Liver (tissue), 9 donors: ENCODE measurements around the gene BDKRB2. TPM values are rescaled to one million over a fixed set of nuclear protein-coding genes. Genes with fewer than 3 reads are reported as not detected.

Experiments
- DNase-seq: peaks from one replicate; pipeline ENCODE4 v3.0.0-alpha.2; 2017; ENCODE audit warnings: low spot score
- H3K27ac ChIP-seq, 2 donors: one replicate each; pipeline ENCODE4 v1.7.0; 2013; ENCODE audit warnings: inconsistent platforms in 2 of 2, low read length in 2 of 2, control low read depth in 1 of 2, low read depth in 1 of 2, mild to moderate bottlenecking in 1 of 2
- H3K27me3 ChIP-seq, 4 donors: one replicate each; pipeline versions ENCODE4 v1.6.1 to v1.7.0; 2013; ENCODE audit warnings: low read length in 3 of 4, inconsistent platforms in 1 of 4, mild to moderate bottlenecking in 1 of 4, moderate library complexity in 1 of 4; ENCODE audit not compliant: control insufficient read depth in 4 of 4, insufficient read depth in 4 of 4
- H3K36me3 ChIP-seq, 4 donors: one replicate each; pipeline versions ENCODE4 v1.6.1 to v1.7.0; 2013; ENCODE audit warnings: low read length in 3 of 4, mild to moderate bottlenecking in 3 of 4, low read depth in 1 of 4, moderate library complexity in 1 of 4; ENCODE audit not compliant: control insufficient read depth in 4 of 4, insufficient read depth in 3 of 4
- H3K4me1 ChIP-seq, 4 donors: one replicate each; pipeline versions ENCODE4 v1.6.1 to v1.7.0; 2013; ENCODE audit warnings: low read length in 3 of 4, mild to moderate bottlenecking in 3 of 4, moderate library complexity in 1 of 4; ENCODE audit not compliant: control insufficient read depth in 4 of 4, insufficient read depth in 4 of 4
- H3K4me3 ChIP-seq, 3 donors: one replicate each; pipeline versions ENCODE4 v1.6.1 to v1.7.0; 2013; ENCODE audit warnings: low read length in 3 of 3, control low read depth in 1 of 3, low read depth in 1 of 3, mild to moderate bottlenecking in 1 of 3
- H3K9ac ChIP-seq, 2 donors: one replicate each; pipeline ENCODE4 v1.7.0; 2013; ENCODE audit warnings: low read length in 2 of 2, mild to moderate bottlenecking in 2 of 2, moderate library complexity in 2 of 2, control low read depth in 1 of 2, low read depth in 1 of 2
- H3K9me3 ChIP-seq, 4 donors: one replicate each; pipeline versions ENCODE4 v1.6.1 to v1.7.0; 2013; ENCODE audit warnings: low read length in 3 of 4; ENCODE audit not compliant: control insufficient read depth in 4 of 4
- EGR1 ChIP-seq, 2 donors: IDR thresholded peaks; 2 replicates each; pipeline ENCODE4 v1.6.1; 2016 to 2018; ENCODE audit warnings: antibody characterized with exemption in 2 of 2, low read depth in 2 of 2
- FOXA1 ChIP-seq: IDR thresholded peaks from 2 replicates; pipeline ENCODE4 v1.6.1; 2016; ENCODE audit warnings: antibody characterized with exemption
- GABPA ChIP-seq, 2 donors: IDR thresholded peaks in 1 of 2; conservative IDR thresholded peaks in 1 of 2; 2 replicates each; pipeline ENCODE4 v1.6.1; 2016; ENCODE audit warnings: antibody characterized with exemption in 2 of 2, mild to moderate bottlenecking in 1 of 2, moderate library complexity in 1 of 2
- HNF4A ChIP-seq, 2 donors: conservative IDR thresholded peaks; 2 replicates each; pipeline ENCODE4 v1.6.1; 2016; ENCODE audit warnings: antibody characterized with exemption in 2 of 2, mild to moderate bottlenecking in 2 of 2
- HNF4G ChIP-seq: IDR thresholded peaks from 2 replicates; pipeline ENCODE4 v1.6.1; 2016; ENCODE audit warnings: antibody characterized with exemption
- JUND ChIP-seq, 2 donors: IDR thresholded peaks; 2 replicates each; pipeline ENCODE4 v1.6.1; 2016; ENCODE audit warnings: antibody characterized with exemption in 2 of 2
- NR2F2 ChIP-seq: IDR thresholded peaks from 2 replicates; pipeline ENCODE4 v1.6.1; 2016; ENCODE audit warnings: antibody characterized with exemption
- RAD21 ChIP-seq, 2 donors: IDR thresholded peaks; 2 replicates each; pipeline ENCODE4 v1.6.1; 2016; ENCODE audit warnings: antibody characterized with exemption in 2 of 2, mild to moderate bottlenecking in 2 of 2
- RXRA ChIP-seq, 2 donors: IDR thresholded peaks; 2 replicates each; pipeline ENCODE4 v1.6.1; 2017 to 2018; ENCODE audit warnings: antibody characterized with exemption in 2 of 2, mild to moderate bottlenecking in 1 of 2
- SP1 ChIP-seq: IDR thresholded peaks from 2 replicates; pipeline ENCODE4 v1.6.1; 2018; ENCODE audit warnings: antibody characterized with exemption, mild to moderate bottlenecking
- TAF1 ChIP-seq: conservative IDR thresholded peaks from 2 replicates; pipeline ENCODE4 v1.6.1; 2016; ENCODE audit warnings: antibody characterized with exemption, mild to moderate bottlenecking
- YY1 ChIP-seq: IDR thresholded peaks from 2 replicates; pipeline ENCODE4 v1.6.1; 2016; ENCODE audit warnings: antibody characterized with exemption, mild to moderate bottlenecking
- WGBS: extraction: QIAGEN DNeasy Blood & Tissue Kit; methylation state at CpG from one replicate; pipeline ENCODE4 v1.1.7; 2013; 5-methylcytosine and 5-hydroxymethylcytosine counted together
- polyA plus RNA-seq, 2 donors: library from polyadenylated mRNA; stranded (reverse) in 1 of 2; unstranded in 1 of 2; fragments of 200-250 nt in 1 of 2; fragments of >200 nt in 1 of 2; fragmentation: Nextera tagmentation in 1 of 2; extraction: Ambion mirVana in 1 of 2; gene quantifications; one replicate each; pipeline versions ENCODE4 v1.2.1 to v1.2.3, GENCODE V29; 2013 to 2015
- total RNA-seq, 2 donors: library from RNA; depleted of rRNA; stranded (reverse); fragments of >200 nt; gene quantifications; one replicate each; pipeline ENCODE4 v1.2.3, GENCODE V29; 2014
- TF ChIP-seq, protein P1 (sequence below): fragments of 150-350 bp; IDR thresholded peaks from 2 replicates; pipeline ENCODE4 v1.5.1; 2017; ENCODE audit warnings: improper control_type of control experiment, low read depth, low read length; ENCODE audit not compliant: missing input control
- TF ChIP-seq, protein P2 (sequence below): IDR thresholded peaks from 2 replicates; pipeline ENCODE4 v1.6.1; 2016; ENCODE audit warnings: antibody characterized with exemption, mild to moderate bottlenecking
- TF ChIP-seq, protein P3 (sequence below): IDR thresholded peaks from 2 replicates; pipeline ENCODE4 v1.6.1; 2016; ENCODE audit warnings: antibody characterized with exemption
- TF ChIP-seq, protein P4 (sequence below): IDR thresholded peaks from 2 replicates; pipeline ENCODE4 v1.6.1; 2016; ENCODE audit warnings: antibody characterized with exemption
- donor health status: healthy.
- donor health status: healthy.
- donor health status: healthy.
- donor health status: healthy.
- donor health status: healthy.

Gene BDKRB2
- total and polyA plus RNA-seq, 4 donors = 0.10 to 0.25 (median 0.17) TPM

DNA sequence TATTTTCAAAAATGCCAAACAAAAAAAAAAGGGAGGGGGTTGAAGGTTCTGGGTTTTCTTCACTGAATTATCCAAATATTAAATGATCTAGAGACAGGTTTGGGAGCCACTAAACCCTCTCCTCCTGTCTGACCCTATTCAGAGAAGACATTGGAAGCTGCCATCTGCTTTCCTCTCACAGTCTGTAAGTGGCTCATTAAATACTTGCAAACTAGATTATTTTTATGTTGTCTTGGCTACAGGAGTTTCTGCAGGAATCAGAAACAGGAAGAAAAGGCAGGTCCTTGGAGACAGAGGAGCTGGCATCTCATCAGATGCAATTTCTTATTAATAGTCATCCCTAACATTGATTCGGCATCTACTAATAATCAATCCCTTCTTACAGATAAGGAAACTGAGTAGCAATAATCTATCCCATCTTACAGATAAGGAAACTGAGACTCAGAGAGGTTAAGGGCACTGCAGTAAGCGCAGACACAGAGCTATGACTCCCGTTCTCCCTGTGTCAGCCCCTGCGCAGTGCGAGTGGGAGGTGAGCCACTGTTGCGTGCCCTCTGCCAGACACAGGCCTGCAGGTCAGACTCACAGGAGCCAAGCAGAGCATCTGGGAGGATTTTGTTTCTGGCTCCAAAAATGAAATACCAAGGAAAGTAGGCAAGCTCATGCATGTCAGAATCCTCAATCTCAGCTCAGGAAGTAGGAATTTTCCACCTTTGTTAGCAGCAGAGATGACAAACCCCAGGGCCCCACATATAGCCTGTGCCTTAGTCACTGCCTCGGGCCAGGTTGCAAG is 11.0 kb downstream of the BDKRB2 start (continued):
- TF ChIP-seq EGR1 (IDR thresholded peaks at IDR 0.05; ENCODE audit: low read depth in 2 of 2) (no peak), YY1 (no peak), RAD21 (IDR thresholded peaks at IDR 0.05) (no peak)
- TF ChIP-seq, protein P1, sequence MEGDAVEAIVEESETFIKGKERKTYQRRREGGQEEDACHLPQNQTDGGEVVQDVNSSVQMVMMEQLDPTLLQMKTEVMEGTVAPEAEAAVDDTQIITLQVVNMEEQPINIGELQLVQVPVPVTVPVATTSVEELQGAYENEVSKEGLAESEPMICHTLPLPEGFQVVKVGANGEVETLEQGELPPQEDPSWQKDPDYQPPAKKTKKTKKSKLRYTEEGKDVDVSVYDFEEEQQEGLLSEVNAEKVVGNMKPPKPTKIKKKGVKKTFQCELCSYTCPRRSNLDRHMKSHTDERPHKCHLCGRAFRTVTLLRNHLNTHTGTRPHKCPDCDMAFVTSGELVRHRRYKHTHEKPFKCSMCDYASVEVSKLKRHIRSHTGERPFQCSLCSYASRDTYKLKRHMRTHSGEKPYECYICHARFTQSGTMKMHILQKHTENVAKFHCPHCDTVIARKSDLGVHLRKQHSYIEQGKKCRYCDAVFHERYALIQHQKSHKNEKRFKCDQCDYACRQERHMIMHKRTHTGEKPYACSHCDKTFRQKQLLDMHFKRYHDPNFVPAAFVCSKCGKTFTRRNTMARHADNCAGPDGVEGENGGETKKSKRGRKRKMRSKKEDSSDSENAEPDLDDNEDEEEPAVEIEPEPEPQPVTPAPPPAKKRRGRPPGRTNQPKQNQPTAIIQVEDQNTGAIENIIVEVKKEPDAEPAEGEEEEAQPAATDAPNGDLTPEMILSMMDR = no peak

DNA sequence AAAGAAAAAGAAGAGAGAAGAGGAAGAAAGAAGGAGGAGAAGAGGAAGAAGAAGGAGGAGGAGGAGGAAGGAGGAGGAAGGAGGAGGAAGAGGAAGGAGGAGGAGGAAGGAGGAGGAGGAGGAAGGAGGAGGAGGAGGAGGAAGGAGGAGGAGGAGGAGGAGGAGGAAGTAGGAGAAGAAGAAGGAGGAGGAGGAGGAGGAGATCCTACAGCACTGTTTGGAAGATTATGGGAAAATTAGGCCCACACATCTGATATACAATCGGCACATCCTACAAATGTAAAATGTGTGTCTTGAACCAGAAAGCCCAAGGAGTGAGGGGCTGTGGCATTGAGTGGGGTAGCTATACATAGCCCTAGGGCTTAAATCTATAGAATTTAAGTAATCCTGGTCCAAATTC is 12.0 kb downstream of the BDKRB2 start:
- no peak overlapping the region for H3K27ac ChIP-seq
- TF ChIP-seq JUND (IDR thresholded peaks at IDR 0.05) (no peak), TAF1 (no peak), YY1 (no peak), RAD21 (IDR thresholded peaks at IDR 0.05) (no peak), RXRA (IDR thresholded peaks at IDR 0.05) (no peak), HNF4G (no peak), NR2F2 (no peak), HNF4A (conservative IDR thresholded peaks at IDR 0.05) (no peak), SP1 (no peak), GABPA (IDR thresholded peaks at IDR 0.05 in 1 of 2, conservative IDR thresholded peaks at IDR 0.05 in 1 of 2) (no peak)
- TF ChIP-seq, protein P2, sequence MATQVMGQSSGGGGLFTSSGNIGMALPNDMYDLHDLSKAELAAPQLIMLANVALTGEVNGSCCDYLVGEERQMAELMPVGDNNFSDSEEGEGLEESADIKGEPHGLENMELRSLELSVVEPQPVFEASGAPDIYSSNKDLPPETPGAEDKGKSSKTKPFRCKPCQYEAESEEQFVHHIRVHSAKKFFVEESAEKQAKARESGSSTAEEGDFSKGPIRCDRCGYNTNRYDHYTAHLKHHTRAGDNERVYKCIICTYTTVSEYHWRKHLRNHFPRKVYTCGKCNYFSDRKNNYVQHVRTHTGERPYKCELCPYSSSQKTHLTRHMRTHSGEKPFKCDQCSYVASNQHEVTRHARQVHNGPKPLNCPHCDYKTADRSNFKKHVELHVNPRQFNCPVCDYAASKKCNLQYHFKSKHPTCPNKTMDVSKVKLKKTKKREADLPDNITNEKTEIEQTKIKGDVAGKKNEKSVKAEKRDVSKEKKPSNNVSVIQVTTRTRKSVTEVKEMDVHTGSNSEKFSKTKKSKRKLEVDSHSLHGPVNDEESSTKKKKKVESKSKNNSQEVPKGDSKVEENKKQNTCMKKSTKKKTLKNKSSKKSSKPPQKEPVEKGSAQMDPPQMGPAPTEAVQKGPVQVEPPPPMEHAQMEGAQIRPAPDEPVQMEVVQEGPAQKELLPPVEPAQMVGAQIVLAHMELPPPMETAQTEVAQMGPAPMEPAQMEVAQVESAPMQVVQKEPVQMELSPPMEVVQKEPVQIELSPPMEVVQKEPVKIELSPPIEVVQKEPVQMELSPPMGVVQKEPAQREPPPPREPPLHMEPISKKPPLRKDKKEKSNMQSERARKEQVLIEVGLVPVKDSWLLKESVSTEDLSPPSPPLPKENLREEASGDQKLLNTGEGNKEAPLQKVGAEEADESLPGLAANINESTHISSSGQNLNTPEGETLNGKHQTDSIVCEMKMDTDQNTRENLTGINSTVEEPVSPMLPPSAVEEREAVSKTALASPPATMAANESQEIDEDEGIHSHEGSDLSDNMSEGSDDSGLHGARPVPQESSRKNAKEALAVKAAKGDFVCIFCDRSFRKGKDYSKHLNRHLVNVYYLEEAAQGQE = no peak
- H3K36me3 ChIP-seq = no peaks in the 10 kb centered on the region
- H3K27me3 ChIP-seq = peaks cover 0 to 4% (median 3%) of the 10 kb centered on the region in 4 donors
- H3K4me3 ChIP-seq = no peak overlapping the region
- DNase-seq = no peak
- H3K9me3 ChIP-seq = no peaks in the 10 kb centered on the region
- WGBS = 94% methylated on average over 1 of the region's 1 CpG
- H3K9ac ChIP-seq = no peak overlapping the region
- peaks cover 0 to 4% (median 3%) of the 10 kb centered on the region in 4 donors for H3K4me1 ChIP-seq

DNA sequence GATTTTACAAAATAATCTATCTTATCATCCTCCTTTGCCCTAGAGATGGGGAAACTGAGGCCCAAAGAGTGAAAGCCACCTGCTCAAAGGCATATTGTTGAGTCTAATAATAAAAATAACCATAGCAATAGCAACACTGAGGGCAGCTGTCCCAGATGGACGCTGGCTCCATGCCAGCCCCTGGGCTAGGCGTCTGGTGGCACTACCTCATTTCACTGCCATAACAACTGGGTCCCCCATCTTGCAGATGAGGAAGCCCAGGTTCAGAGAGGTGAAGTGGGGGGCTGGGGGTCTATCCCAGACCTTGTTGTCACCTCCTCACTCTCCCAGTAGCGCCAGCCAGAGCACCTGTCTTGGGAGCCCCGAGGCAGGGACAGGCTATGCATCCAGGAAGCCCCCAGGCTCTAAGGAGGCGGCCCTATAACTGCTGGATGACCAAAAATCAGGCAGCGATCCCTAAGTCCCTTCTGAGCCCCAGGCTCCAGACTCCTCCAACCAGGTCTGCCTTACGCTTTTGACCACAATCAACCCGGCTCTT is 12.8 kb downstream of the BDKRB2 start:
- Histone ChIP-seq H3K4me1 (peaks cover 0 to 4% (median 3%) of the 10 kb centered on the region in 4 donors), H3K9me3 (no peaks in the 10 kb centered on the region), H3K27ac (no peak overlapping the region), H3K36me3 (no peaks in the 10 kb centered on the region), H3K4me3 (no peak overlapping the region), H3K27me3 (peaks cover 0 to 4% (median 3%) of the 10 kb centered on the region in 4 donors), H3K9ac (no peak overlapping the region)
- DNase-seq = no peak
- 79% methylated on average over 8 of the region's 8 CpGs for WGBS
- TF ChIP-seq, protein P2 = no peak
- TF ChIP-seq JUND (IDR thresholded peaks at IDR 0.05) (no peak), RAD21 (IDR thresholded peaks at IDR 0.05) (no peak), SP1 (no peak), HNF4G (no peak), GABPA (IDR thresholded peaks at IDR 0.05 in 1 of 2, conservative IDR thresholded peaks at IDR 0.05 in 1 of 2) (no peak), YY1 (no peak), HNF4A (conservative IDR thresholded peaks at IDR 0.05) (no peak), FOXA1 (no peak), RXRA (IDR thresholded peaks at IDR 0.05) (no peak)
- TF ChIP-seq, protein P3, sequence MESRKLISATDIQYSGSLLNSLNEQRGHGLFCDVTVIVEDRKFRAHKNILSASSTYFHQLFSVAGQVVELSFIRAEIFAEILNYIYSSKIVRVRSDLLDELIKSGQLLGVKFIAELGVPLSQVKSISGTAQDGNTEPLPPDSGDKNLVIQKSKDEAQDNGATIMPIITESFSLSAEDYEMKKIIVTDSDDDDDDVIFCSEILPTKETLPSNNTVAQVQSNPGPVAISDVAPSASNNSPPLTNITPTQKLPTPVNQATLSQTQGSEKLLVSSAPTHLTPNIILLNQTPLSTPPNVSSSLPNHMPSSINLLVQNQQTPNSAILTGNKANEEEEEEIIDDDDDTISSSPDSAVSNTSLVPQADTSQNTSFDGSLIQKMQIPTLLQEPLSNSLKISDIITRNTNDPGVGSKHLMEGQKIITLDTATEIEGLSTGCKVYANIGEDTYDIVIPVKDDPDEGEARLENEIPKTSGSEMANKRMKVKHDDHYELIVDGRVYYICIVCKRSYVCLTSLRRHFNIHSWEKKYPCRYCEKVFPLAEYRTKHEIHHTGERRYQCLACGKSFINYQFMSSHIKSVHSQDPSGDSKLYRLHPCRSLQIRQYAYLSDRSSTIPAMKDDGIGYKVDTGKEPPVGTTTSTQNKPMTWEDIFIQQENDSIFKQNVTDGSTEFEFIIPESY = no peak
- TF ChIP-seq, protein P4, sequence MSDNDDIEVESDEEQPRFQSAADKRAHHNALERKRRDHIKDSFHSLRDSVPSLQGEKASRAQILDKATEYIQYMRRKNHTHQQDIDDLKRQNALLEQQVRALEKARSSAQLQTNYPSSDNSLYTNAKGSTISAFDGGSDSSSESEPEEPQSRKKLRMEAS = no peak
